ENCODE results near the gene GPR3.
"Not testable (repeated sequence)": the region's sequence is repeated elsewhere in the genome, so short reads cannot be mapped to it uniquely, and the experiment has no call there.

The GPR3 gene

DNA sequence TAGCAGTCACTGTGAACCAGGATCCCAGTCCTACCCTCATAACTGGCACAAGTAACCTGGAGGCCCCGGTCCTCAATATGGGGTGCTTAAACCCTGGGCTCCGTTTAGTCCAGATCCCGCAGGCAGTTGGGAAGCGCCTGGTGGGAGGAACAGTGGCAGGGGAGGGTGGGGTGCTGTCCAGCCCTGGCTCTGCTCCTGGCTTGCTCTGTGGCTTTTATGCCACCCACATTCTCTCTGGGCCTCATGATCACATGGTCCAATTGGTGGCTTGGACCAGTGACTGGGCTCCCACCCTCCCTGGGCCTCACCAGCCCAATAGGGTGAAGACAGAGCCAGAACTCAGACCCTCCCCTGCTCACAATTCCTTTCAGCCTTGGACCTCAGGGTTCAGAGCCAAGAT is 12.2 kb upstream of the GPR3 start:
- no peak for DNase-seq

DNA sequence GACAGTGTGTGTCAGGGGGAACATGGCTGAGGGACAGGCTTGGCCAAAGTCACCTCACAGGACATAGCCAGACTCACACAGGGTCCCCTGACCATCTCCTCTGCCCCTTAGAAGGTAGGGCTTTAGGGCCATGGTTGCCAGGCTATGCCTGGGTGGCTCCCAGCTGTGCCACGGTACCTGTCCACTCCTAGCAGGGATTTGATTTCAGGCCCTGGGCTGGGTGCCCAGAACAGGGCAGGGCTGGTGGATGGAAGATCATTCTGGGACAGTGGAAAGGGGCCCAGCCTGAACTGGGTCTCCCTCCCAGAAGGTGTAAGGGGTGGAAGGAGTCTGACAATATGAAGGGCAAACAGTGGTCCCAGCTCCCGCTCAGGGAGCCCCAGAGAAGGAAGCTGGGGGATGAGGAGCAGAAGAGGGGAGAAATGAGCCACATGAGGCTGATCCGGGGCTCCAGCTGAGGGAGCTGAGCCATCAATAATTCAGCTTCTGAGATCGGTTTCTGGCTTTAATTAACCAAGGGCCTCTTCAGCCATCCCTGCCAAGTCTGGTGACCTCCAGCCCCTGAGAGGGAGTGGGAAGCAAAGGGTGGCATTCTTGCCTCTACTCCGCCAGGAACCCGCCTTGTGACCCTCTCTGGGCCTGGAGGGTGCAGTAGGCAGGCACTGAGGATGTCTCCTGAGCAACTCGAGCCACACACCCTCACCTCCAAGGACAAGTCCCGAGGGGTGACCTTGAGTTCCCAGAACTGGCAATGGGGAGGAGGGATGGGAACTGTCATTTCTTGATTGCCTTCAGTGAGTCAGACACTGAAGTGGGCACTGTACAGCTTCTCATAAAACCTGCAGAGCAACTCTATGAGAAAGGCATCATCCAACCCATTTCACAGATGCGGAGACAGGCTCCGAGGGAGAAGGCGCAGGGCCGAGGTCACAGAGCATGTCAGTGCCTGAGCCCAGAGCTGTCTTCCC is 11.4 kb upstream of the GPR3 start:
- no peak for DNase-seq

DNA sequence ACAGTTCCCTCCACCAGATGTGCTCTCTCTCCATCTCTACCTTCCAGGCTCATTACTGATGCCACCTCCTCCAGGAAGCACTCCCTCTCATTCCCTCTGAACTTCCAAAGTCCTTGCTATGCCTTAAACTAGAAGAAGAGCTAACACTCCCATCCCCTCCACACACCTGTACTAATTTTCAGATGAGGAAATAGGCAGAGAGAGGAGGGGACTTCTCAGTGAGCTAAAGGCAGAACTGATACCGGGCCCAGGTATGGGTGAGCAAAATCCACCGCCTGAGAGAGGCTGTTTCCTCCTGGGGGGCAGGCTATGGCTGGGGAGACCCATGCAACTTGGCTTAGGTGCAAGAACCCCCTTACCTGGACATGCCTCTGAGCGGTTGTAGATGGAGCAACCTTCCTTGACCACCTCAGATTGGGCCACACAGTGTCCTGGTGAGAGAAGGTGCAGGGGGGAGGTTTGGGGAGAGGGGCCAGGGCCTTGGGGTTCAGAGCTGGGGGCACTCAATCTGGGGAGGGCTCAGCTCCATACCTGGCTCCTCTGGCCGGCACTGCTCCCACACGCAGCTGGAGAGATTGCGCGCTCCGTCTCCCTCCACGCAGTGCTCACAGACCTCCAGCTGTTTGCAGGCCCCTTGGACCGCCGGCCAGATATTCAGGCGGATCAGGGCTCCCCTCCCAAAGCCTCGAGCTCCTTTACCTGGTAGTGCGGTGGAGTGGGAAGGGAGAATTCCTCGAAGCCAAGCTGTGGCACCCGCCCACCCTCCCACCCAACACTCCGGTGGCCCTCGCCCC is 10.3 kb upstream of the GPR3 start:
- DNase-seq: no peak

DNA sequence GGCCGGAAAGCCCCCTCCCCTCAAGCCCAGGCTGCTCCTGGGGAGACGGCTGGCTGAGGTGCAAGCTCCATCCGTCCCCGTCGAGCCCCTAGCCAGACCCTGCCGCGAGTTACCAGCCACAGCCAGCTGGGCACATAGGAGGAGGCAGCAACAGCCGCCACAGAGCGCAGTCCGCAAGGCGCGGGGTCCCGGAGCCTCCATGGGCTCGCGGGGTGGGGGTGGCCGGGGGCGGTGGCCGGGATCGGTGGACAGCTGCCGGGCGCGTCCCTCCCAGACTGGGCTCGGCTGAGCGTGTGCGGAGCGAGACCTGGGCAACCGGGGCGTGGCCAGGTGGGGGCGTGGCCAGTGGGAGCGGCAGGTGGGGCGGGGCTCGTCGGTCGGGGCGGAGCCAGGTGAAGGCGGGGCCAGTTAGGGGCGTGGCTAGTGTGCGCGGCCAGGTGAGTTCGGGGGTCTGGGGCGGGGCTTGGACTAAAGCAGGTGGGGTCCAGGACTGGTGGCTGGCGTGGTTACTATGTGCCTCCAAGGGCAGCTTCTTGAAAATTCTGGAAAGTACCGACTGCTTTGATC is 9.3 kb upstream of the GPR3 start, which contains the start of gene CD164L2:
Gene CD164L2 (minus strand): TSS at position 295 of the 567 bp plus-strand sequence. CDS start 94 bp downstream, at position 201.
- peak in 3 of 5 experiments; percentile 24 to 48 (median 38) for DNase-seq

DNA sequence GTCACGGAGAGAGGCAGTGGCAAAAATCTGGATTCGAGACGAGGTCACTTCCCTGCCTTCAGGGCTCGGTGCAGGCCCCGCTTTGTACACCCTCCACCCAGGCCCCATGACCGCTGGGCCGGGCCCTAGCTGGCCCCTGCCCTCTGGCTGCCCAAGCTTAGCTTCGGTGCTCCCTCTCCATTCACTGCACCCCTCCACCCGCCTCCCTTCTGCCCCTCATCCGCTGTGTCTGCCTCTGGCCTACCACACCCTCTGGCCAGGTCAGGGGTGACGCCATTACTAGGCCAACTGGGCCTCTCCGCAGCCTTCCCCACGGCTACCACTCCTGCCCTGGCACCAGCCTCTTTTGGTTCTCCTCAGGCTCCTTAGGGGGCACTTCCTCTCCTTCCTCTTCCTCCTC is 8.8 kb upstream of the GPR3 start:
- no peak for DNase-seq

DNA sequence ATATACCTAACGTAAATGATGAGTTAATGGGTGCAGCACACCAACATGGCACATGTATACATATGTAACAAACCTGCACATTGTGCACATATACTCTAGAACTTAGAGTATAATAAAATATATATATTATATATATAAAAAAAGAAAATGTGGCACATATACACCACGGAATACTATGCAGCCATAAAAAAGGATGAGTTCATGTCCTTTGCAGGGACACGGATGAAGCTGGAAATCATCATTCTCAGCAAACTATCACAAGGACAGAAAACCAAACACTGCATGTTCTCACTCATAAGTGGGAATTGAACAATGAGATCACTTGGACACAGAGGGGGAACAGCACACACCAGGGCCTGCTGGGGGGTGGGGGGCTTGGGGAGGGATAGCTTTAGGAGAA is 7.6 kb upstream of the GPR3 start:
- DNase-seq: not testable (repeated sequence)

DNA sequence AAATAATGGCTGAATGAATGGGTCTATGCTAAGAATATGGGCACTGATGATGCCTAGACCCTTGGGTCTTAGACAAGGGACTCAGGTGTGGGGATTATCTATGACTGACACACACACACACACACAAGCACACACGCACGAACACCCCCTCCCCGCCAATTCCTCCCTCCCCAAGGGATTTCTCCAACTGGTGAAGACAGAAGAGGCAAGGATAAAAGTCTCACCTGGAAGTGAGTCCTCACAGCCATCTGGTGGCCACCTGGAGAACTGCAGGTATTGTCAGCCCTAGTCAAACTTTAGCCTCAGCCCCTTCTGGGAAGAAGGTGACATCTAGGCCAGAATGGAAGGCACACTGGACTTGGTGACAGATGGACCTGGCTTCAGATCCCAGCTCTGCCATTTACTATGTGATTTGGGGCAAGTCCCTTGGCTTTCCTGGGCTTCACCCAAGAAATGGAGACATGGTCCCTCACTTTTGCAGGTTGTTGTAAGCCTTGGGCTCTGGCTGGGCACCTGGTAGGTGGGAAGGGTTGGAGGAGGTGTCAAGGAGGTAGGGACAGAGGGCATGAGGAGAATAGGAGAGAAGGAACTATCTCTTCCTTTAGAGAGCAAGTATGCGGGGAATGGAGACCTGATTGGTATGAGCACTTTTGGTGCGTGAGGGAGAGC is 4.0 kb upstream of the GPR3 start:
- peak; percentile 48 to 71 (median 60) for DNase-seq

DNA sequence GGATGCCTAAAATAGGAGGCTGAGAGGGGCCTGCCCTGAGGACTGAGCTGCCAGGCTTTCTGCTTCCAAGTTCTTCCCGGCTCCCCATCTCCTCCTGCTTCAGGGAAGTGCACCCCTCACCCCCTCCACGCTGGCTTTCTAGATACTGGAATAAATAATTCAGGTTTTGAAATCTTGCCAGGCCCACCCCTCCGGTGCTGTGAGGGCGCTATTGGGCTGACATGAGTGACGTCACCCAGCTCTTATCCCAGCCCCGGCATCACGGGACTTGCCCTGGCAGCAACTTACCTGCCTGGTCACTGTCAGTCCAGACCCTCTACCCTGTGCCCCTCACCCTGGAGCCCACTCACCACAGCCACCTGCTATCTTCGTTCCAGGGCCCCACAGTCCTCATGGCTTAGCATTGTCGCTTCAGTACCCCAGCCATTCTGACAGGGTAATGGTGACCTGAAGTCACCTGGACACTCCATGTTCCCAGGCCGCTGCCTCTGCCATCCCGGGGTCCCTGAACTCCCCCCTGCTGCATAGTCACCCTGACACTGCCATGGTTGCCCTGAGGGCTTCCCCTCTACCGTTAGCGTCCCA is 819 bp upstream of the GPR3 start:
- peak in 1 of 5 experiments; percentile 34 for DNase-seq

DNA sequence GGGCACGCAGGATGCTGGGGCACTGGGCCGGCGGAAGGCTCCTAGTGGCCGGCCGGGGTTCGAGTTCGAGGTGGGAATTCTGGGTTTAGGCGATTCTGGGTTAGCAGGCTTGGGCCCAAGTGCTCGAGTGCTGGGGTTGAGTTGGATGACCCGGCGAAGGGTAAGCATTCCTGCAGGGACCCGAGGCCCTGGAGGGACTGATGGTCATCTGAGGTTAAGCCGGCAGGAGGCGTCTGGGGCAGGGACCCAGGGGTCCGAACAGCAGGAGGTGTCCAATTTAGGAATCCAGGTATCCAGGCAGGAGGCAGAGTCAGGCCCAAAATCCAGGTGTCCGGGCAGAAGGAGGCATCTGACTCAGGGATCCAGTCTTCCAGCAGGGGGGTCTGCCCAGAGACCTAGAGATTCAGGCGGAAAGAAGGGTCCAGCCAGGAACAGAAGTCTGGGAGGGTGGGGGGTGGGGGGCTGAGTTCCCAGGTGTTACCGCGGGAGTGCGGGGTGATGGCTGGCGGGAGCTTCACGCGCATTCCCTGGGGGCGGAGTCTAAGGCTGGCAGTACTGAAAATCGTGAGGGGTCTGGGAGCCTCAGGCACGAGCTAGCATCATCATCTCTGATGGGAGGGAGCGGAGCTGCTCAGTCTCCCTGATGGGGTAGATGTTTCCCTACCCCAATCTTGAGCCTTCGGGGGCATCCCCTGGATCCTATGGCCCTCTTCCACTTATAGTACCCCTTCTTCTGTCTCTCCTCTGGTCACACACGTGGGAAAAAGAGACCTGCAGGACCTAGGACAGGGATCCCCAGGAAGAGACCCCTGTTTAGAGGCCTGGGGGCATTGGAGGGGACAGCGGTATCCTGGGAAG is 585 bp downstream of the GPR3 start:
- DNase-seq: no peak

DNA sequence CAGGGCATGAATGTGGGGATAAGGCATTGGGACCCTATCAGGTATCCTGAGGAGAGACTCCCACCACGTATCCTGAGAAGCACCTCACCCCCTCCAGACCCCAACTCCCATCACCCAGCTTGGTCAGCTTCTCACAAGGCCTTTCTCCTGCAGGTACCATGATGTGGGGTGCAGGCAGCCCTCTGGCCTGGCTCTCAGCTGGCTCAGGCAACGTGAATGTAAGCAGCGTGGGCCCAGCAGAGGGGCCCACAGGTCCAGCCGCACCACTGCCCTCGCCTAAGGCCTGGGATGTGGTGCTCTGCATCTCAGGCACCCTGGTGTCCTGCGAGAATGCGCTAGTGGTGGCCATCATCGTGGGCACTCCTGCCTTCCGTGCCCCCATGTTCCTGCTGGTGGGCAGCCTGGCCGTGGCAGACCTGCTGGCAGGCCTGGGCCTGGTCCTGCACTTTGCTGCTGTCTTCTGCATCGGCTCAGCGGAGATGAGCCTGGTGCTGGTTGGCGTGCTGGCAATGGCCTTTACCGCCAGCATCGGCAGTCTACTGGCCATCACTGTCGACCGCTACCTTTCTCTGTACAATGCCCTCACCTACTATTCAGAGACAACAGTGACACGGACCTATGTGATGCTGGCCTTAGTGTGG is 1.3 kb downstream of the GPR3 start:
- no peak for DNase-seq

DNA sequence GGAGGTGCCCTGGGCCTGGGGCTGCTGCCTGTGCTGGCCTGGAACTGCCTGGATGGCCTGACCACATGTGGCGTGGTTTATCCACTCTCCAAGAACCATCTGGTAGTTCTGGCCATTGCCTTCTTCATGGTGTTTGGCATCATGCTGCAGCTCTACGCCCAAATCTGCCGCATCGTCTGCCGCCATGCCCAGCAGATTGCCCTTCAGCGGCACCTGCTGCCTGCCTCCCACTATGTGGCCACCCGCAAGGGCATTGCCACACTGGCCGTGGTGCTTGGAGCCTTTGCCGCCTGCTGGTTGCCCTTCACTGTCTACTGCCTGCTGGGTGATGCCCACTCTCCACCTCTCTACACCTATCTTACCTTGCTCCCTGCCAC is 1.8 kb downstream of the GPR3 start:
- DNase-seq: no peak

DNA sequence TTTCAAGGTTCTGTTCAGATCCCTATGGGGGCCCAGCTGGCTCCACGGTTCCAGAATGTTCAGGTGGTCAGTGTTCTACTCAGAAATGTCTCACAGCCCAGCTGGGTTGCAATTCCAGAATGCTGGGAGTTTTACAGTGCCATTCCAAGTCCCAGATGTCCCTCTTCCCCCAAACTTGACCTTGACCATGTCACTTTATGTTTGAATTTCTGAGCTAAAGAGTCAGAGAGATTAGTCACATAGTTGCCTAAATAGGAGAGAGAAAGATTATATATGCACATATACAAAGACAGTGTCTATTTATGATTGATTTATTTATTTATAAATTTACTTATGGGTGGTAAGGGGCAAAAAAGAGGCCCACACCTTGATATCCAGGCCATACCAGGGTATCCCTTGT is 2.5 kb downstream of the GPR3 start:
- no peak for DNase-seq

DNA sequence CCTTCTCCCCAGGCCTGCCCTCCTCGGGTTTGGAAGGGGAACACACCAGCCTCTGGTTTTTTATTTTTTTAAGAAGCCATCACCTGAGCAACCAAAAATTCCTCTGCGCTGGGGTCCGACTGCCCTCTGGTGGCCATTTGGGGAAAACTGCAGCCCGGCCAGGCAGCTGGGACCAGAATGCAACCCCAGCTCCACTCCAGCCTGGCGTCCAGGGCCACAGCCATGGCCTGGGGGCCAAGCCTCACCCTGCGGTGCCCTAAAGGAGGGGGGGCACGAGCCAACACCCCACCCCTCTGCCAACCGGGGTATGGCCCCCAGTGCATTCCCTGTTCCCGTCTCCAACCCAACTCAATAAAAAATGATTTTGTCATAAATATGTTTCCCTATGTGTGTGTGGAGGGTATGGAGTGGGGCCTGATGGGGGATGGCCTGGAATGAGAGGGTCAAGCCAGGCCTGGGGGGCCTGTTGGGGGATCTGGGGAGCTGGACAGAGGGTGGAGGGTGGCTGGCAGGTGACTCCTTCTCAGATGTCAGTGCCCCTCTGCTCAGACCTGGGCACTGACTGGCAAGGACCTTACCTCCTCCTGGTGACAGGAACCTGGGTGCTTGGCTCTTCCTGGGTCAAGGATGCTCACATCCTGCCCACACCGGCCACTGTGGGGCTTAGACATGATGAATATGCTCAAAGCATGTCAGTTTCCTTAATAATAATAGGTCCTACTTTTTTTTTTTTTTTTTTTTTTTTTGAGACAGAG is 3.2 kb downstream of the GPR3 start:
- DNase-seq: peak; percentile 50 to 75 (median 70)

DNA sequence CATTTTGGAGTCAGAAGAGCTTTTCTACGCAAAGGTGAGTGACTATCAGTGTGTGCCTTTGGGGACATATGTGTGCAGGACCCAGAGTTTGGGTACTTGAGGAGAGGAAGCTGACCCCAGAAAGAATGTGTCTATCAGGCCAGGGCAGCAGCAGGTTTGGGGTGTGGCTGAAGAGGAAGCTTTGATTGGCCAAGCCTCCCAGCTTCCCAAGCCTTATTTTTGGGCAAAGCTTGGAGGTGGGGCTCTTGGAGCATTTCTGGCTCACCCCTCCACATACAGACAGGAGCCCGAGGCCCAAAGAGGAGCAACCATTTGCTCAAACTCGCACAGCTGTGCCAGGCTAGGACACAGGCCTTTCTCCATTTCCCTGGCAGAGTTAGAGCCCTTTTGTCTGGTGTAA is 4.7 kb downstream of the GPR3 start:
- no peak for DNase-seq

DNA sequence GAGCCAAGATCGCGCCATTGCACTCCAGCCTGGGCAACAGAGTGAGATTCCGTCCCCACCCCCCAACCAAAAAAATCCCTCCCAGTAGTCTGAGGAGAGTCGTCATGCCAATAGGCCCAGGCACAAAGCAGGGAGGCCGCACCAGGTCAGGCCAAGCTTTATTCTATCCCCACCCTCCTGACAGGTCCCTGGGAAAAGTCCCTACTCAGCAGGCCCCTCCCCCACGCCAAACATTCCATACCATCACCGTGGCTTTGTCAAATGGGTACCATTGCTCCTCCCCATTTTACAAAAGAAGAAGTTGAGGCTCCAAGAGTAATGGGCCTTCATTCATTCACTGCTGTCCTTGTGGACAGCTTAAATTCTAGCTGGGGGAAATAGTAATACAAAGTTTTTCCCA is 5.3 kb downstream of the GPR3 start:
- DNase-seq: no peak

DNA sequence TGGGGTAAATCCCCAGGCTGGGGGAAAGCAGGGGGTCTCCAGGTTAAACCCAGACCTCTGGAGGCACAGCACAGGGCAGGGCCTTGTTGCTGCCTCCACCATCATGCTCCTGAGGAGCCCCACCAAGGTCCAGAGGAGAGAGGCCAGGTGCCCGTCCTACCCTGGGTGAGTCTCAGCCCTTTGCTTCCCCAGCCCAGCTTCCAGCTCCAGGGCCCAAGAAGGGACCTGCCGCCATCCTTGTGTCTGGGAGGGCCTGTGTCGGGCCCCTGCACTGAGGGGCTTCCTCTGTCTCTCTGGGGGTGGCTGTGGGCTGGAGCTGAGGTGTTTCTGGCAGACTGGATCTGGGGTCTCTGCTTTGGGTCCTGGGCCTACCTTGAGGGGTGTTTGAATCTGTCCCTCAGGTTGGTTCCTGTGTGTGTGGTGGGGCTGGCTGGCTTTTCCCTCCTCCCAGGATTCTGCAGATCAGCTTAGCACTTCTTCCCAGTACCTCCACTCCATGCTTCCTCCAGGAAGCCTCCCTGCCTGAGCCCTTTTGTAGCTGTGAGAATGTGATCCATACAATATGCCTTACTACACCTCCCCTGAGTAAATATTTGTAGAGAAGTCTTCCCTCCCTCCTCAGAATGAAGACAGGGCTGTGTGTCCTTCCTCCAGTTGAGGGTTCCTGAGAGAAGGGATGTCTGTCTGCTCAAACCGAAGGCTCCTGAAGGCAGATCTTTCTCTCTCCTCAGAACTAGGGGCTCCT is 6.2 kb downstream of the GPR3 start:
- no peak for DNase-seq

DNA sequence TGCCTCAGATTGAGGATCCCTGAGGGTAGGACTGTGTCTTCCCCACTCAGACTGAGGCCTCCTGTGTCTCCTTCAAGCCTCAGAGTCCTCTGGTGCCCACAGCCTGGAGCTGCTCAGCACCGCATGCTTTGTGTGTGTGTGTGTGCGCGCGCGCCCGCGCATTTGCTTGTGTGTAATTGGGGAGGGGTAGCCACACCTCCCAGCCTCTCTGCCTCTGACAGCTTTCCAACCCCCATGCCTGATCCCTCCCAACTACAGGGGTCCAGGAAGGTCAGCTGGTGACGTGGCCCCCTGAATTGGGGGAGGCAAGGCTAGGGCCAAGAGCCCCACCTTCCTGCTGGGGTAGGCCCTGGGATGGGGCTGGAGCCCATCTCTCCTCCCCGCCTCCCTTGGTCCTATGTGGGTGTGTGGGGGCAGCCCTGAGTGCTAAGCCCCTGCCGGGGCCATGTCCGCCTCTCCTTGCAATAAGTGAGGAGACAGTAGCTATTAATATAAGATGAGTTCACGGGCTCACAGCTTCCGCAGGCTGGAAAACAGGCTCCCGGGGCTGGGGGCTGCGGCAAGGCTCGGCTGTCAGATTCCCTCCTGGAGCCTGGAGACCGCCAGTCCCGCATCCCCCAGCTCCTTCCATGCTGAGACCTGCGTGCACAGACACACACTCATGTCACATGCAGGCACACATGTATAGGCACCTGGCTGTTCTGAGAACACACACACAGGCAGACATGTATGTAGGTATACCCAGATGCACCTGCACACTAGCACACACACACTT is 7.0 kb downstream of the GPR3 start:
- no peak for DNase-seq
